Measurements from ENCODE around the gene MLYCD. TPM values are rescaled to one million over a fixed set of nuclear protein-coding genes. Genes with fewer than 3 reads are reported as not detected.
A peak's percentile ranks its signal among the peaks of the same experiment; 100 is the strongest.
"Not testable (repeated sequence)": the region's sequence is repeated elsewhere in the genome, so short reads cannot be mapped to it uniquely, and the experiment has no call there.

Gene MLYCD
- total RNA-seq, 1 donor from 2014 or later = 7.1 TPM

DNA sequence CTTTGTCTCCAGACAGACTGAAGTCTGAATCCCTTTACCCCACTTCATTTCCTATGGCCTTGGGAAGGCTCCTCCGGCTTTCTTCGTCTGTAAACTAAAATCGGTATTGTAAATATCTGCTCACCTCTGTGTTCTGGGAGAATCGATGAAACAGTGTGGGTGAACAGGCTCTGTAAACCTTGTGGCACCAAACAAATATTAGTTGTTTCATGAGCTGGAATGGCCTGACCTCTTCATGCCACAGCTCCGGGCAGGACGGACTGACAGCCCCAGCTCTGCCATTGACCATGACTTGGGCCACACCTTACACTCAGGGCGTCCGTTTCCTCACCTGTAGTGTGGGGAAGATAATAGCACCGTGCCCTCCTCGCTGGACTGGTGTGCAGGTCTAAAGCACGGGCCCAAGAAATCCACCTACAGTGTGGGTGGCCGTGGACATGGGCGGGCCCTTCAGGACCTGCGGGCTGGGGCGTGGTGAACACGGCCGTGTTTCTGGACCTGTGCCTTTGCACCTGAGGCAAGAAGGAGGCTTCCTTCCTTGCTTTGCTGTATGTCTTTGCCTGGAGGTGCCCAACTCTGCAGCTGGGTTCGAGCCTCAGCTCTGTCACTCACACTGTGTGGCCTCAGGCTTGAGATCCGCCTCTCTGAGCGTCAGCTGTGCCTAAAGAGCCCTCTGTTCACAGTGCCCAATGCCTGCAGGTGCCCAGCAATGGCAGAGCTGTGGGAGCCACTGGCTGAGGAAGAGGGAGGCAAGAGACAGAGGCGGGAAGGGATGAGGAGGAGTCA is 48.1 kb downstream of the MLYCD start:
- Mint-ChIP-seq H3K4me3 (no peak overlapping the region), H3K9me3 (no peaks in the 10 kb centered on the region), H3K27me3 (no peaks in the 10 kb centered on the region), H3K27ac (peak overlapping the region; percentile 17), H3K4me1 (ENCODE audit: unreplicated experiment) (no peaks in the 10 kb centered on the region), H3K36me3 (no peaks in the 10 kb centered on the region)
- no peak for DNase-seq (ENCODE audit: extremely low spot score, unreplicated experiment)
- TF ChIP-seq, protein P1, sequence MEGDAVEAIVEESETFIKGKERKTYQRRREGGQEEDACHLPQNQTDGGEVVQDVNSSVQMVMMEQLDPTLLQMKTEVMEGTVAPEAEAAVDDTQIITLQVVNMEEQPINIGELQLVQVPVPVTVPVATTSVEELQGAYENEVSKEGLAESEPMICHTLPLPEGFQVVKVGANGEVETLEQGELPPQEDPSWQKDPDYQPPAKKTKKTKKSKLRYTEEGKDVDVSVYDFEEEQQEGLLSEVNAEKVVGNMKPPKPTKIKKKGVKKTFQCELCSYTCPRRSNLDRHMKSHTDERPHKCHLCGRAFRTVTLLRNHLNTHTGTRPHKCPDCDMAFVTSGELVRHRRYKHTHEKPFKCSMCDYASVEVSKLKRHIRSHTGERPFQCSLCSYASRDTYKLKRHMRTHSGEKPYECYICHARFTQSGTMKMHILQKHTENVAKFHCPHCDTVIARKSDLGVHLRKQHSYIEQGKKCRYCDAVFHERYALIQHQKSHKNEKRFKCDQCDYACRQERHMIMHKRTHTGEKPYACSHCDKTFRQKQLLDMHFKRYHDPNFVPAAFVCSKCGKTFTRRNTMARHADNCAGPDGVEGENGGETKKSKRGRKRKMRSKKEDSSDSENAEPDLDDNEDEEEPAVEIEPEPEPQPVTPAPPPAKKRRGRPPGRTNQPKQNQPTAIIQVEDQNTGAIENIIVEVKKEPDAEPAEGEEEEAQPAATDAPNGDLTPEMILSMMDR (conservative IDR thresholded peaks at IDR 0.05) = no peak

DNA sequence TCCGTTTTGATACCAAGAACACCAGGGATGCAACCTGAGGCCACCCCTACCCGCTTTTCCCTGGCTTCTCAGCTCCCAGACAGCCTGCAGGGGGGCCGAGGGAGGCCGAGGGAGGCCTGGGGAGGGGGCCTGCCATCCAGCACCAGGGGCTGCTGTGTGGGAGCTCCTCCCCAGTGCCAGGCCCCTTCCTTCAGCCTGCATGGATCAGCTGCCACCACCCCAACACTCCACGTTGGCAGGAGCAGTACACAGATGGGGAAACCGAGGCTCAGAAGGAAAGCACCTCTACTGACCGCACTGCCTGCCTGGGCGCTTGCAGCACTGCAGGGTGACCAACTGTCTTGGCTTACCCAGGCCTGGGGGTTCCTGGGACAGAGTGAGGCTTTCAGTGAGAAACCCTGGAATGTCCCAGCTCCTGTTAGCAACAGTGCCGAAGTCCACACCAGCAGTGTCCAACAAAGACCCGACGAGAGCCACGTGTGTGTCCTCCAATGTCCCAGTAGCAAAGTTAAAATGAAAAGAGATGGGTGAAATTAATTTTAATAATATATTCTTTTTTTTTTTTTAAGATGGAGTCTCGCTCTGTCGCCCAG is 48.8 kb downstream of the MLYCD start:
- H3K36me3 Mint-ChIP-seq = no peaks in the 10 kb centered on the region
- H3K9me3 Mint-ChIP-seq = no peaks in the 10 kb centered on the region

DNA sequence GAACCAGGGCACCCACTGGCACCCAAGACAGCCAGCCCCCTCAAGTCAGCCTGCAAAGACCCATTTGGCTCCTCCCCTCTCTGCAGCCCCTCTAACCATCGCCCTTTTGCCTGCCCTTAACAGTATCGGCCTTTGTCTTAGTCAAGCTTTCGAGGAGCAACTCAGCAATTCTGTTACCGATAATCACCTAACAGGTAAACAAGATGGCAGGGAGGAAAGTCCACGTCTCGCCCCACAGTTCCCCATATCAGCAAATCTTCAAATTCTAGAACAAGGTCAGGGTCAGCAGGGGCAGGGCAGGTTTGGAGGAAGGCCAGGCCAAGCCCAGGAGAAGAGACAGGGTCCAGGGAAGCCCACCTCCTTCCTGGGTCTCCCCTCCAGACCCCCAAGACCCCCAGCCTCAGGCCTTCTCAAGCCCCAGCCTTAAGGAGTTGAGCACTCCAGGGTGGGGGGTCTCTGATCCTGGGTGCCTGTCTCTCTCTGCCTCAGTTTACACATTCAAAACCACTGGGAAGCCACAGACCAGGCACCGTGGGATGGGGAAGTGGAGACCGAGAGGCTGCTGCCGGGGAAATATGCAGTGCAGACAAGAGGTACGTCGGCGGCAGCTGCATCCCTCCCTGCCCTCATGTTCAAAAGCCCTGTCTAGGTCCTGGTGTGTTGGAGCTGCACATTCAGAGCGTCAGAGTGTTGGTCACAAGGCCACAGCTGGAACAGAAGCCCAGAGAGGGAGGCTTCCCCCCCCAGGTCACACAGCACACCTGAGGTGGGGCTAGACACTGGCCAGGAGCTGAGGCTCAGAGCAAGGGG is 50.2 kb downstream of the MLYCD start:
- TF ChIP-seq, protein P1 (conservative IDR thresholded peaks at IDR 0.05) = no peak
- H3K27ac Mint-ChIP-seq = peak overlapping the region; percentile 34
- peaks cover 4% of the 10 kb centered on the region for H3K4me1 Mint-ChIP-seq (ENCODE audit: unreplicated experiment)
- no peaks in the 10 kb centered on the region for H3K9me3 Mint-ChIP-seq
- H3K27me3 Mint-ChIP-seq = no peaks in the 10 kb centered on the region
- DNase-seq (ENCODE audit: extremely low spot score, unreplicated experiment) = no peak
- no peak overlapping the region for H3K4me3 Mint-ChIP-seq
- no peaks in the 10 kb centered on the region for H3K36me3 Mint-ChIP-seq

More for the DNA sequence above, 48.8 kb downstream of the MLYCD start:
- no peaks in the 10 kb centered on the region for H3K4me1 Mint-ChIP-seq (ENCODE audit: unreplicated experiment)
- TF ChIP-seq, protein P1 (conservative IDR thresholded peaks at IDR 0.05) = no peak
- H3K4me3 Mint-ChIP-seq = no peak overlapping the region
- no peaks in the 10 kb centered on the region for H3K27me3 Mint-ChIP-seq
- no peak overlapping the region for H3K27ac Mint-ChIP-seq
- DNase-seq (ENCODE audit: extremely low spot score, unreplicated experiment) = no peak

DNA sequence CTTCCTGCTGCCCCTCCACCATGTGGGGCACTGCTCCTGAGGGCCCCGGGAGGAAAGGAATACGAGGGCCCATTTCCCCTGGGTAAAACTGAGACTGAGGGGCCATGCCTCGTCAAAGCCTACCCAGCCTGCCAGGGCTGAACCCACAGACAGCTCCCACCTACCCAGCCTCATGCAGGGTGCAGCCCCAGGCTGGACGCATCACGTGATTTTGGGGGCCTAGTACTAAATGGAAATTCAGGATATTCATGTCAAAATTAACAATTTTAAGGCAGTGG is 50.7 kb downstream of the MLYCD start:
- Mint-ChIP-seq H3K36me3 (no peaks in the 10 kb centered on the region), H3K9me3 (no peaks in the 10 kb centered on the region), H3K4me1 (ENCODE audit: unreplicated experiment) (peaks cover 9% of the 10 kb centered on the region), H3K27ac (no peak overlapping the region), H3K27me3 (no peaks in the 10 kb centered on the region), H3K4me3 (no peak overlapping the region)
- TF ChIP-seq, protein P1 (conservative IDR thresholded peaks at IDR 0.05) = no peak
- no peak for DNase-seq (ENCODE audit: extremely low spot score, unreplicated experiment)

DNA sequence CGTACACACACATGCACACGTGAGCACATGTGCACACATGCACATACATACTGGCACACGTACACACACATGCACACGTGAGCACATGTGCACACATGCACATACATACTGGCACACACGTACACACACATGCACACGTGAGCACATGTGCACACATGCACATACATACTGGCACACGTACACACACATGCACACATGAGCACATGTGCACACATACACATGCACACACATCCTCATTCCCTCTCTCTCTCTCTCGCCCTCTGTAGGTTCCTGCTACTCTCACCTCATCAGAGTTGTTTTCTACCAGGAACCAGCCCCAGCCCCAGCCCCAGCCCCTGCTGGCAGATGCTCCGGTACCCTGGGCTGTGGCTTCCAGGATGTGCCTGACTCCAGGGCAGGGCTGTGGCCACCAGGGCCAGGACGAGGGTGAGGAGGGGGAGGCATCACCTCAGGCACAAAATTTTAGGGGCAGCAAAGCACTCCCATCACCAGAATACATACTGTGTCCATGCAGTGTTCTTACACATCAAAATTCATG is 52.0 kb downstream of the MLYCD start:
- TF ChIP-seq, protein P1 (conservative IDR thresholded peaks at IDR 0.05) = peak; percentile 25
- not testable (repeated sequence) for DNase-seq (ENCODE audit: extremely low spot score, unreplicated experiment); H3K4me1 Mint-ChIP-seq (ENCODE audit: unreplicated experiment); H3K4me3 Mint-ChIP-seq; H3K27me3 Mint-ChIP-seq; H3K36me3 Mint-ChIP-seq; H3K9me3 Mint-ChIP-seq
- peak overlapping the region; percentile 28 for H3K27ac Mint-ChIP-seq
